Subcutaneous adipose tissue (tissue), 4 donors: ENCODE results near the gene LBP. TPM values are rescaled to one million over a fixed set of nuclear protein-coding genes. Genes with fewer than 3 reads are reported as not detected.

ENCODE experiments used
- CTCF ChIP-seq: fragments of 450-650 bp; IDR thresholded peaks from one replicate; pipeline ENCODE4 v1.5.1; 2016; ENCODE audit warnings: low read depth, mild to moderate bottlenecking, control low read depth, antibody characterized with exemption, moderate library complexity
- total RNA-seq, 4 donors: library from RNA; depleted of rRNA; stranded (reverse); fragments of >200 nt; gene quantifications; one replicate each; pipeline ENCODE4 v1.1.0, GENCODE V29; 2016

LBP gene
- total RNA-seq, 4 donors from 2014 or later, result 2.6 to 34.4 (median 15.3) TPM

- TF ChIP-seq CTCF, result no peak
These were observed 39.7 kb downstream of the LBP start for GRCh38 chr20:38386004-38386403.

GRCh38 chr20:38386851-38387250, 40.6 kb downstream of the LBP start:
- no peak for TF ChIP-seq CTCF

- no peak for TF ChIP-seq CTCF
These were observed 41.7 kb downstream of the LBP start for GRCh38 chr20:38387953-38388352.

GRCh38 chr20:38392356-38392755, 46.1 kb downstream of the LBP start:
- TF ChIP-seq CTCF, result no peak

- no peak for TF ChIP-seq CTCF
These were observed 47.0 kb downstream of the LBP start for GRCh38 chr20:38393259-38393658.

- TF ChIP-seq CTCF, result no peak
These were observed 48.9 kb downstream of the LBP start for GRCh38 chr20:38395165-38395564.

- TF ChIP-seq CTCF, result no peak
These were observed 55.8 kb downstream of the LBP start for GRCh38 chr20:38402089-38402488.
